H1 (cell line): Measurements from ENCODE around the gene RPS15. TPM values are rescaled to one million over a fixed set of nuclear protein-coding genes. Genes with fewer than 3 reads are reported as not detected.

ENCODE experiments used
- CTCF ChIA-PET: fragments of 300-600 bp; sonication (Branson Sonifier 250); formaldehyde crosslinking; loops from one replicate; lab custom pipeline; 2021; ENCODE audit not compliant: partially characterized antibody; lab: Charles Lee
- POLR2A ChIA-PET: fragments of 300-600 bp; sonication (Branson Sonifier 250); formaldehyde crosslinking; loops from one replicate; lab custom pipeline; 2021; ENCODE audit warnings: inconsistent platforms; ENCODE audit not compliant: partially characterized antibody; lab: Charles Lee
- DNase-seq, 2 experiments: peaks; one replicate each; pipeline versions ENCODE4 v3.0.0 to v3.0.0-alpha.2; 2010 to 2022; ENCODE audit warnings: low spot score in 2 of 2, low read depth in 1 of 2, mixed read lengths in 1 of 2
- FAIRE-seq: peaks from 2 replicates; lab custom pipeline; 2011; peaks lifted over from hg19 to GRCh38; lab: Jason Lieb, UNC
- H2AFZ ChIP-seq: 2 replicates; pipeline ENCODE4 v1.8.1; 2012; ENCODE audit warnings: low read length, inconsistent platforms
- H2AK5ac ChIP-seq: 2 replicates; pipeline ENCODE4 v1.6.1; 2013; ENCODE audit warnings: low read depth, low read length
- H2BK120ac ChIP-seq: replicated peaks from 2 replicates; pipeline ENCODE3; 2013; ENCODE audit warnings: low read depth, low read length, inconsistent platforms
- H2BK12ac ChIP-seq: 2 replicates; pipeline ENCODE4 v1.6.1; 2013; ENCODE audit warnings: low read depth, low read length
- H2BK15ac ChIP-seq: 2 replicates; pipeline ENCODE4 v1.6.1; 2013; ENCODE audit warnings: low read length
- H2BK20ac ChIP-seq: 2 replicates; pipeline ENCODE4 v1.6.1; 2013; ENCODE audit warnings: low read length
- H2BK5ac ChIP-seq: 2 replicates; pipeline ENCODE4 v1.6.1; 2013; ENCODE audit warnings: low read depth, low read length
- H3K14ac ChIP-seq: 2 replicates; pipeline ENCODE4 v1.6.1; 2013; ENCODE audit warnings: inconsistent platforms; ENCODE audit not compliant: insufficient read length
- H3K18ac ChIP-seq: 2 replicates; pipeline ENCODE4 v1.6.1; 2013; ENCODE audit warnings: low read length; ENCODE audit errors: extremely low read depth
- H3K23ac ChIP-seq: 2 replicates; pipeline ENCODE4 v1.6.1; 2013; ENCODE audit warnings: inconsistent platforms; ENCODE audit not compliant: insufficient read length
- H3K23me2 ChIP-seq: 2 replicates; pipeline ENCODE4 v1.6.1; 2013; ENCODE audit warnings: low read depth, low read length
- H3K27ac ChIP-seq: 2 replicates; pipeline ENCODE4 v1.6.1; 2011; ENCODE audit warnings: low read depth, low read length, inconsistent platforms
- H3K27me3 ChIP-seq, 4 experiments: replicated peaks in 1 of 4; 1 replicate in 1 of 4; 2 replicates in 3 of 4; pipeline versions ENCODE4 v1.6.1 to v1.8.1; 2011 to 2013; ENCODE audit warnings: low read length in 3 of 4, mild to moderate bottlenecking in 3 of 4, inconsistent platforms in 2 of 4, mixed read lengths in 2 of 4, moderate library complexity in 1 of 4; ENCODE audit not compliant: control insufficient read depth in 3 of 4, insufficient read depth in 3 of 4; ENCODE audit errors: extremely low read depth in 1 of 4
- H3K36me3 ChIP-seq, 4 experiments: 2 replicates each; pipeline versions ENCODE4 v1.6.1 to v1.8.1; 2011 to 2013; ENCODE audit warnings: mild to moderate bottlenecking in 4 of 4, low read length in 3 of 4, moderate library complexity in 2 of 4, control low read depth in 1 of 4, inconsistent platforms in 1 of 4; ENCODE audit not compliant: insufficient read depth in 4 of 4, control insufficient read depth in 2 of 4
- H3K4ac ChIP-seq: replicated peaks from 2 replicates; pipeline ENCODE3; 2013; ENCODE audit warnings: low read length, low read depth, mixed read lengths, inconsistent platforms; ENCODE audit not compliant: insufficient read length
- H3K4me1 ChIP-seq, 4 experiments: replicated peaks in 1 of 4; 1 replicate in 1 of 4; 2 replicates in 3 of 4; pipeline versions ENCODE4 v1.6.1 to v1.8.1; 2011 to 2013; ENCODE audit warnings: low read length in 3 of 4, inconsistent platforms in 2 of 4, mixed read lengths in 1 of 4; ENCODE audit not compliant: insufficient read depth in 4 of 4, control insufficient read depth in 3 of 4
- H3K4me2 ChIP-seq, 2 experiments: 2 replicates each; pipeline versions ENCODE4 v1.6.1 to v1.8.1; 2011 to 2013; ENCODE audit warnings: low read depth in 2 of 2, low read length in 2 of 2, control low read depth in 1 of 2, inconsistent platforms in 1 of 2, mild to moderate bottlenecking in 1 of 2; ENCODE audit not compliant: insufficient read depth in 1 of 2
- H3K4me3 ChIP-seq, 4 experiments: fragments of 200-600, 300-600 bp in 1 of 4; sonication (generic), shearing (Covaris generic), sonication (Bioruptor Twin) in 1 of 4; 2 replicates each; pipeline versions ENCODE4 v1.5.1 to v1.8.1; 2011 to 2016; ENCODE audit warnings: low read length in 4 of 4, low read depth in 3 of 4, control low read depth in 2 of 4, inconsistent platforms in 2 of 4, mild to moderate bottlenecking in 2 of 4, mixed read lengths in 1 of 4, moderate library complexity in 1 of 4; ENCODE audit not compliant: insufficient read depth in 2 of 4; ENCODE audit errors: extremely low read depth in 1 of 4
- H3K56ac ChIP-seq: replicated peaks from 2 replicates; pipeline ENCODE3; 2013; ENCODE audit warnings: low read depth, mild to moderate bottlenecking, mixed read lengths, low read length, inconsistent platforms; ENCODE audit not compliant: insufficient read length
- H3K79me1 ChIP-seq: 2 replicates; pipeline ENCODE4 v1.6.1; 2013; ENCODE audit warnings: low read depth, low read length, control low read depth
- H3K79me2 ChIP-seq, 2 experiments: 2 replicates each; pipeline versions ENCODE4 v1.6.1 to v1.8.1; 2012 to 2013; ENCODE audit warnings: low read length in 2 of 2, mild to moderate bottlenecking in 2 of 2, inconsistent platforms in 1 of 2; ENCODE audit not compliant: insufficient read depth in 2 of 2, control insufficient read depth in 1 of 2
- H3K9ac ChIP-seq, 4 experiments: replicated peaks in 1 of 4; 1 replicate in 1 of 4; 2 replicates in 3 of 4; pipeline versions ENCODE4 v1.6.1 to v1.8.1; 2011 to 2013; ENCODE audit warnings: low read depth in 3 of 4, low read length in 3 of 4, control low read depth in 2 of 4, mild to moderate bottlenecking in 2 of 4, moderate library complexity in 2 of 4, inconsistent platforms in 1 of 4; ENCODE audit errors: extremely low read depth in 1 of 4
- H3K9me3 ChIP-seq, 2 experiments: 2 replicates each; pipeline versions ENCODE4 v1.6.1 to v1.8.1; 2012 to 2013; ENCODE audit warnings: mild to moderate bottlenecking in 2 of 2, moderate library complexity in 2 of 2, control low read depth in 1 of 2, inconsistent platforms in 1 of 2, low read depth in 1 of 2, low read length in 1 of 2, mixed read lengths in 1 of 2; ENCODE audit not compliant: insufficient read depth in 2 of 2
- H4K20me1 ChIP-seq, 2 experiments: replicated peaks in 1 of 2; 2 replicates each; pipeline versions ENCODE3 to v1.8.1; 2011 to 2013; ENCODE audit warnings: inconsistent platforms in 2 of 2, low read length in 2 of 2, mild to moderate bottlenecking in 1 of 2; ENCODE audit not compliant: insufficient read depth in 2 of 2, control insufficient read depth in 1 of 2
- H4K5ac ChIP-seq: 2 replicates; pipeline ENCODE4 v1.6.1; 2013; ENCODE audit warnings: low read length, low read depth, mixed read lengths, inconsistent platforms; ENCODE audit not compliant: insufficient read length
- H4K8ac ChIP-seq: 2 replicates; pipeline ENCODE4 v1.8.0; 2013; ENCODE audit warnings: mild to moderate bottlenecking, moderate library complexity, low read length, inconsistent platforms; ENCODE audit not compliant: insufficient read depth; ENCODE audit errors: extremely low read depth
- H4K91ac ChIP-seq: replicated peaks from 2 replicates; pipeline ENCODE3; 2013; ENCODE audit warnings: low read length, mixed read lengths, inconsistent platforms; ENCODE audit not compliant: insufficient read length
- BRCA1 ChIP-seq: IDR thresholded peaks from 2 replicates; pipeline ENCODE4 v1.6.1; 2012; ENCODE audit warnings: low read depth, low read length, improper control_type of control experiment
- CBX5 ChIP-seq: fragments of 300-800, 300-1000 bp; sonication (generic); IDR thresholded peaks from 2 replicates; pipeline ENCODE4 v1.7.1; 2016; ENCODE audit warnings: antibody characterized with exemption, low read length, low read depth
- CHD1 ChIP-seq: IDR thresholded peaks from 2 replicates; pipeline ENCODE4 v1.6.1; 2012; ENCODE audit warnings: low read depth, low read length, improper control_type of control experiment
- EZH2 ChIP-seq: fragments of 200-600 bp; sonication (generic); IDR thresholded peaks from 2 replicates; pipeline ENCODE4 v1.7.1; 2012; ENCODE audit warnings: low read depth, mild to moderate bottlenecking, moderate library complexity, low read length, inconsistent platforms; ENCODE audit not compliant: severe bottlenecking
- NRF1 ChIP-seq: IDR thresholded peaks from 2 replicates; pipeline ENCODE4 v1.6.1; 2011; ENCODE audit warnings: mild to moderate bottlenecking, low read depth, low read length, improper control_type of control experiment
- PHF8 ChIP-seq: fragments of 200-600 bp; sonication (generic); conservative IDR thresholded peaks from 2 replicates; pipeline ENCODE4 v1.7.1; 2012; ENCODE audit warnings: low read depth, mild to moderate bottlenecking, inconsistent platforms, low read length, moderate library complexity
- POU5F1 ChIP-seq: IDR thresholded peaks from 2 replicates; pipeline ENCODE4 v1.6.1; 2011; ENCODE audit warnings: low read depth, mild to moderate bottlenecking, low read length, moderate library complexity
- TAF1 ChIP-seq: IDR thresholded peaks from 2 replicates; pipeline ENCODE4 v1.6.1; 2011; ENCODE audit warnings: mild to moderate bottlenecking, low read depth, low read length
- WGBS, 2 experiments: shearing (Covaris generic) in 1 of 2; methylation state at CpG; one replicate each; pipeline versions ENCODE4 v1.1.6 to v1.1.7; 2013 to 2015; ENCODE audit warnings: low lambda C conversion rate in 2 of 2, mixed read lengths in 2 of 2, inconsistent platforms in 1 of 2, low coverage in 1 of 2, missing lambda C conversion rate in 1 of 2; ENCODE audit not compliant: insufficient replicate concordance in 2 of 2, insufficient coverage in 1 of 2, insufficient read length in 1 of 2; ENCODE audit errors: extremely low coverage in 1 of 2, missing lambda C conversion rate in 1 of 2; 5-methylcytosine and 5-hydroxymethylcytosine counted together
- polyA plus RNA-seq, 7 experiments: library from polyadenylated mRNA; depleted of rRNA in 3 of 7; stranded (reverse) in 5 of 7; unstranded in 2 of 7; fragments of >200 nt in 5 of 7; fragments of 200-250 nt in 2 of 7; gene quantifications; 1 replicate in 5 of 7; 2 replicates in 1 of 7; 4 replicates in 1 of 7; pipeline versions ENCODE4 v1.2.1 to v1.2.3, GENCODE V29; 2011 to 2013; ENCODE audit warnings: missing spikeins in 2 of 7, mixed read lengths in 2 of 7
- total RNA-seq: library from RNA; stranded (reverse); fragmentation: NEBNext Ultra II Directional; extraction: Animal tissue kit (Norgen Biotek cat#: 25700); gene quantifications from 2 replicates; pipeline ENCODE4 v1.2.1, GENCODE V29; 2021
- TF ChIP-seq, protein P1 (sequence below): IDR thresholded peaks from 2 replicates; pipeline ENCODE4 v1.6.1; 2012; ENCODE audit warnings: low read length, inconsistent platforms
- TF ChIP-seq, protein P2 (sequence below): IDR thresholded peaks from 2 replicates; pipeline ENCODE4 v1.6.1; 2012; ENCODE audit warnings: inconsistent platforms

RPS15 gene
- total and polyA plus RNA-seq, 2 of the 8 experiments (the other 6 are each of a cell fraction or from before 2014, with no cell fraction given): 1,562 to 3,890 TPM

- Histone ChIP-seq H3K36me3 (no peaks in the 10 kb centered on the region), H4K5ac (no peak overlapping the region), H3K4me1 (peaks cover 0 to 5% (median 2%) of the 10 kb centered on the region in 4 experiments; a peak in 4 of 7 replicates), H2BK5ac (no peak overlapping the region; the same call in 1 of the 2 replicates), H3K79me1 (no peaks in the 10 kb centered on the region), H3K18ac (no peak overlapping the region), H2BK120ac (no peak overlapping the region), H3K56ac (no peak overlapping the region), H2BK12ac (no peak overlapping the region), H3K23me2 (peaks cover 5% of the 10 kb centered on the region; the same call in 1 of the 2 replicates), H3K27me3 (peaks cover 3 to 9% (median 6%) of the 10 kb centered on the region in 4 experiments; a peak in 6 of 7 replicates), H4K20me1 (no peaks in the 10 kb centered on the region), H2AFZ (no peak overlapping the region), H3K27ac (no peak overlapping the region), H2BK15ac (no peak overlapping the region), H3K4ac (no peak overlapping the region), H4K91ac (no peak overlapping the region), H3K4me3 (no peak overlapping the region), H2AK5ac (no peak overlapping the region), H3K4me2 (no peak overlapping the region), H3K14ac (no peak overlapping the region), H3K79me2 (no peaks in the 10 kb centered on the region), H3K9me3 (no peaks in the 10 kb centered on the region), H2BK20ac (no peak overlapping the region), H4K8ac (no peak overlapping the region), H3K9ac (no peak overlapping the region), H3K23ac (no peak overlapping the region)
- ChIA-PET POLR2A (interaction anchor here (0.5 to 1.5 kb wide), 3 partner anchors 18 to 51 kb away, joined by 3 read pairs; no protein-coding TSS in a partner anchor), CTCF (interaction anchor here (0.6 to 1.7 kb wide), 2 partner anchors 21 to 648 kb away, joined by 3 read pairs; no protein-coding TSS in a partner anchor)
- FAIRE-seq (no peak), DNase-seq (no peak)
- WGBS, 2 experiments: 91% methylated on average over 36 of the region's 56 CpGs; no CpG with 5 or more reads in 1 of the 2 experiments
- TF ChIP-seq, protein P1, sequence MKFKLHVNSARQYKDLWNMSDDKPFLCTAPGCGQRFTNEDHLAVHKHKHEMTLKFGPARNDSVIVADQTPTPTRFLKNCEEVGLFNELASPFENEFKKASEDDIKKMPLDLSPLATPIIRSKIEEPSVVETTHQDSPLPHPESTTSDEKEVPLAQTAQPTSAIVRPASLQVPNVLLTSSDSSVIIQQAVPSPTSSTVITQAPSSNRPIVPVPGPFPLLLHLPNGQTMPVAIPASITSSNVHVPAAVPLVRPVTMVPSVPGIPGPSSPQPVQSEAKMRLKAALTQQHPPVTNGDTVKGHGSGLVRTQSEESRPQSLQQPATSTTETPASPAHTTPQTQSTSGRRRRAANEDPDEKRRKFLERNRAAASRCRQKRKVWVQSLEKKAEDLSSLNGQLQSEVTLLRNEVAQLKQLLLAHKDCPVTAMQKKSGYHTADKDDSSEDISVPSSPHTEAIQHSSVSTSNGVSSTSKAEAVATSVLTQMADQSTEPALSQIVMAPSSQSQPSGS: no peak
- no peak for TF ChIP-seq CBX5
- no peak for TF ChIP-seq TAF1
- no peak for TF ChIP-seq POU5F1
- no peak for TF ChIP-seq BRCA1
- TF ChIP-seq, protein P2, sequence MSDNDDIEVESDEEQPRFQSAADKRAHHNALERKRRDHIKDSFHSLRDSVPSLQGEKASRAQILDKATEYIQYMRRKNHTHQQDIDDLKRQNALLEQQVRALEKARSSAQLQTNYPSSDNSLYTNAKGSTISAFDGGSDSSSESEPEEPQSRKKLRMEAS: no peak
- no peak for TF ChIP-seq NRF1
- no peak for TF ChIP-seq CHD1
- TF ChIP-seq EZH2: no peak
- no peak for TF ChIP-seq PHF8
Measured at GRCh38 chr19:1486720-1487575, 48.8 kb downstream of the RPS15 start.
